GM12874 (cell line): ENCODE measurements around the gene VIPAS39.

Experiments used
- CTCF ChIP-seq: IDR thresholded peaks from 2 replicates; pipeline ENCODE4 v1.5.1; 2011; ENCODE audit warnings: low read depth, mild to moderate bottlenecking, control low read depth, low read length, moderate library complexity; ENCODE audit not compliant: insufficient read depth

The VIPAS39 gene

GRCh38 chr14:77378701-77379100 lies 78.7 kb downstream of the VIPAS39 start:
- no peak for TF ChIP-seq CTCF

GRCh38 chr14:77377502-77377844 lies 79.9 kb downstream of the VIPAS39 start:
- no peak for TF ChIP-seq CTCF

- peak; percentile 28; the same call in 1 of the 2 replicates for TF ChIP-seq CTCF
These were observed 80.5 kb downstream of the VIPAS39 start, which contains the start of the genes SAMD15 and TMED8 for GRCh38 chr14:77376771-77377501. SAMD15 (plus strand) TSS chr14:77377379; CDS start chr14:77377419, 40 bp downstream. TMED8 (minus strand) TSS chr14:77377094; CDS start chr14:77377053, 41 bp downstream.
